GM10266 (cell line): ENCODE results near the gene SPOP.
A peak's percentile ranks its signal among the peaks of the same experiment; 100 is the strongest.

Experiments used
- DNase-seq: peaks from one replicate; pipeline ENCODE4 v3.0.0; 2012; ENCODE audit errors: extremely low spot score
- TF ChIP-seq, protein P1 (sequence below): IDR thresholded peaks from 2 replicates; pipeline ENCODE4 v1.5.1; 2012; ENCODE audit warnings: mild to moderate bottlenecking, low read depth; ENCODE audit not compliant: control insufficient read depth, insufficient read depth; ENCODE audit errors: missing control alignments

The SPOP gene

DNA sequence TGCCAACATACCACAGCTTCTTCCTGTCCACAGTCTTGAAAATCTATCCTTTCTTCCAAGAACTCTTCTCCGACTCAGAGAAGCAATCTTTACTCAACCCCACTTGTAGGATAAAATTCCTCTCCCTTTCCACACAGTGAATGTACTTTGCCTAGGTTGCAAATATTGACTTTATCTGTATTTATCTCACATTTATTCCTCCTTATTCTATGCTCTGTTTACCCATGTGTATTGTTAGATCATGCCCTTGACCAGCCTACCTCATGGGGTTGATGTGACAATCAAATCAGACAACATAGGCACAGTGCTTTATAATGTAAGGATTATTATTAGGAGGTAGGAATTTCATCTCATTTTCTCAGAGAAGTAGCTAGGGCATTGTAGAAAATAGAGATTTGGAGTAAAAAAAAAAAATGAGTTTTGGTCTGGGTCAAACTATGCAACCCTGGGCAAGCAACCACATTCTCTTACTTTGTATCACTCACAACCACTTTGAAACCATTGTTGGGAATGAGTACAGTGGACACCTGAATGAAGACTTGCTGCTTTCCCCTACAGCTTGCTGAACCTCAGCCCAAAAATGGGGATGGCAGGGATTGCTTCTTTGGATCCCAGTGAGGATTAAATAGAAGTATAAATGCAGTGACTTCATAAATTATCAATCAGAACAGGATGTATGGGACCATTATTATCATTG is 38.9 kb upstream of the SPOP start:
- TF ChIP-seq, protein P1, sequence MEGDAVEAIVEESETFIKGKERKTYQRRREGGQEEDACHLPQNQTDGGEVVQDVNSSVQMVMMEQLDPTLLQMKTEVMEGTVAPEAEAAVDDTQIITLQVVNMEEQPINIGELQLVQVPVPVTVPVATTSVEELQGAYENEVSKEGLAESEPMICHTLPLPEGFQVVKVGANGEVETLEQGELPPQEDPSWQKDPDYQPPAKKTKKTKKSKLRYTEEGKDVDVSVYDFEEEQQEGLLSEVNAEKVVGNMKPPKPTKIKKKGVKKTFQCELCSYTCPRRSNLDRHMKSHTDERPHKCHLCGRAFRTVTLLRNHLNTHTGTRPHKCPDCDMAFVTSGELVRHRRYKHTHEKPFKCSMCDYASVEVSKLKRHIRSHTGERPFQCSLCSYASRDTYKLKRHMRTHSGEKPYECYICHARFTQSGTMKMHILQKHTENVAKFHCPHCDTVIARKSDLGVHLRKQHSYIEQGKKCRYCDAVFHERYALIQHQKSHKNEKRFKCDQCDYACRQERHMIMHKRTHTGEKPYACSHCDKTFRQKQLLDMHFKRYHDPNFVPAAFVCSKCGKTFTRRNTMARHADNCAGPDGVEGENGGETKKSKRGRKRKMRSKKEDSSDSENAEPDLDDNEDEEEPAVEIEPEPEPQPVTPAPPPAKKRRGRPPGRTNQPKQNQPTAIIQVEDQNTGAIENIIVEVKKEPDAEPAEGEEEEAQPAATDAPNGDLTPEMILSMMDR, result no peak
- DNase-seq, result no peak

DNA sequence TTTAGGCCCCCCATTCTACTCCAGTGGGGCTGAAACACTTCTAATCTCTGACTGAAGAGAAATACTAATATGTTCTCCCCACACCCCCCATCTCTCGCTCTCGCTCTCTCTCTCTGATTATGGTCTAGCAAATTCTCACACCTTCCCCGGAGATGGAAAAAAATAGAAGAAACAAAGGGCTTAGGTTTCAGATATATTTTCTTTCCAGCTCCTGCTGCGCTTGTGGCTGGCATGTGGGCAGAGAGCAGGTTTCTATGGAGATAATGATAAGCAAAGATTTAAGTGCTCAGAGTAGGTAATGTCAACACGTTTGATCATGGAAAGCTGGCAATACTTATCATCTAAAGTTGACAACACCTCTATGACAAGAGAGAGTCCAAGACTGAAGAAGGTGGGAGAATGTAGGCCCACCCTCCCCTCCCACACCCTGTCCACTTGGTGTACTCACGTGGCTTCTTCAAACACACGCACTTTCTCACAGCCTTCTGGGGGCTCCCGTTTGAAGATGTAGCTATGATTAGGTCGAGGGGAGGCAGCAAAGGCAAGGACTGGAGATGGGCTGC is 37.9 kb upstream of the SPOP start:
- TF ChIP-seq, protein P1, result no peak
- DNase-seq, result no peak

DNA sequence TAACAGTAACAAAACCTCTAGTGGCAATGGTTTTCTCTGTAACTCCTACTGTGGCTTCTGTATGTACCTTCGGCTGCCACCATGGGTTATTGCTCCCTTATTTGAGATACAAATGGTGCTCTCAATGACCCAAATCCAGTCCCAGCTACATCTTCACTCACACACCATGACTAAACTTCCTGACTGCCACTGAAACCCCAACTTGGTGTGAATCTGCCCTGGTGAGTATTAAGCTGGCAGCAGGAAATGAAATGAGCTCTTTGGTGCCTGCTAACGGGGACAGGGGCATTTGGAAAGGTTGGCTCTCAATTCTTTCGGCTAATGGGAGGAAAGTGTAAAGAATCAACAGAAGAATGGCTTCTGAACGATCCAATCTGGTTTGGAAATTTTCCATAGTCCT is 37.3 kb upstream of the SPOP start:
- DNase-seq, result no peak
- TF ChIP-seq, protein P1, result no peak

DNA sequence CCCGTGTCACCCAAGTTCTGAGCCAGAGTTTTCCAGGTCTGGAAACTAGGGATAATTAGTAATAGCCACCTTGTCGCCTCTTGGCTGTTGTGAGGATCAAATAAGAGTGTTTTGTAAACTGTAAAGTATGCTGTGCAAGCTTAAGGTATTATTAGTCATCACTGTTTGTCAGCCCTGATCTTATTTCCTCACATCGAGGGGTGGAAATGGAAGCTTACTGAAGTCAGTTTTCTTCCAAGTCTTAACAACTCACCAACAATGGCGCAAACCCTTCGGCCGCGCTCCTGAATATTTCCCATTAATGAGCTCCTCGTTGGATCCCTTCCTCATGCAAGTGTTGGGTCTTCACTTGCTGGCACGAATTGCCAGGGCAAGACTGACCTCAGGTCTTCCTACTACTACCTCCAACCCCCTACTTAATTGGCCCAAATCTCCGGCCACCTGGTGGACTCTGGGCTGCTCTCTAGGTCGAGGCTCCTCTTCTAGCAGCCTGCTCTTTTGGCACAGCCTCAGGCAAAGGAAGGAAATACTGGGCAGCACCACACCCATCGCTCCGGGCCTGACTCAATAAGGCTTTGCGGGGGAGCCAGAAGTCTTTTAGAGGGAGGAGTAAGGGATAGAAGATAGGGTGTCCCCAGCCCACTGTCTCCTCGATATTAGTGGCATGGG is 30.8 kb upstream of the SPOP start:
- no peak for DNase-seq
- TF ChIP-seq, protein P1, result no peak

DNA sequence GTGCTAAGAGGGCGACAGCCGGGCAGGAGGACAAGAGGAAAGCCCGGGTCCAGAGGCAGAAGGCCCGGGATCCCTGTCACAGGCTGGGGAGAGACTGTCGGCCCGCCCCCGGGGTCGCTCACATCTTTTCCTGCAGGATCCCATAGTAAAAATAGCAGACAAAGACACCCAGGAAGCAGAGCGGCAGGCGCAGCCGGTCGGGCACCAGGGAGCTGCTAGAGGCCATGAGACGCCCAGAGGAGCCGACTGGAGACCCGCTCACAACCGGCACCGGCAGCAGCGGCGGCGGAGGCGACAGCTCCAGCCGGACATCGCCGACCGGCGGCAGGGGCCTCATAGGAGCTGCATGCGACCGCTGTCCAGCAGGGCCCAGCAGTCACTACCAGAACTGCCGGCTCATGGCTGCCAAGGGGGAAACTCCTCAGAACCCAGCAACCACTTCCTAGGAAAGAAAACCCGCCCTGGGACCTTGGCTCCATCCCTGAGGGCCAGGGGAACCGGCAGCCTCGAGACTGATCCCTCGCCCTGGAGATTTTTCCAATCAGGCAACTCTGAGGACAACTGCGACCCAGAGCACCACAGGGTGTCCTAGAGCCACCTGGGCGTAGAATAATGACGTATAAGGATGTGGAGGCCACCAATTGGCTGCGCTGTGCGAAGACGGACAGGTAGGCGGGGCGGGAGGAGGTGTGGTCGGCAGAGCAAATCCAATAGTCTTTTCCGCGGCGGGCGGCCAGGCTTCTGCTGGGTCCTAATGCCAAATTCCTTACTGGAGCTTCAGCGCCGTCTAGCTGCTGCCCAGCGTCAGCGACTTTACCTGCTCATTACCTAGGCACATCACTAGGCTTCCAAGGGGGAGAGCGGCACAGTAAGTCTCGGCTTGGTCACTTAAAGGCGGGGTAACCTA is 30.0 kb upstream of the SPOP start, which contains the start of gene SLC35B1:
SLC35B1 (minus strand) TSS at position 357 of the 907 bp plus-strand sequence; CDS start at position 226, 131 bp downstream.
- TF ChIP-seq, protein P1, result peak; percentile 98
- DNase-seq, result peak; percentile 95

DNA sequence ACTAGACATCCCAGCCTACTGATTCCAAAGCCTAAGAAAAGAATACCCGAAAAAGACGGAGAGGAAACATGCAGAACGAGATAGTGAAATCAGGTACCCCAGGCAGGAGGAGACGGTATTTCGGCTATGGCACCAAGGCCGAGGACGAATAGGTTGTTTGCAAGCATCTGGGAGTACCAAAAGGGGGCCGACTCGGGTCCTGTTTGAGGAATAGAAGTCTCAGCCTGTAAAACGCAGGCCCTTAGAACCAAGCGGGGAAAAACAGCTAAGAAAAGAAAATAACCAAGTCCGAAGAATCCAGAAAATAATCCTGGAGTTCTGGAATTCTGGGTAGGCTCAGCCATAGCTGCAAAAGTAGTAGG is 29.3 kb upstream of the SPOP start:
- TF ChIP-seq, protein P1, result no peak
- DNase-seq, result no peak

DNA sequence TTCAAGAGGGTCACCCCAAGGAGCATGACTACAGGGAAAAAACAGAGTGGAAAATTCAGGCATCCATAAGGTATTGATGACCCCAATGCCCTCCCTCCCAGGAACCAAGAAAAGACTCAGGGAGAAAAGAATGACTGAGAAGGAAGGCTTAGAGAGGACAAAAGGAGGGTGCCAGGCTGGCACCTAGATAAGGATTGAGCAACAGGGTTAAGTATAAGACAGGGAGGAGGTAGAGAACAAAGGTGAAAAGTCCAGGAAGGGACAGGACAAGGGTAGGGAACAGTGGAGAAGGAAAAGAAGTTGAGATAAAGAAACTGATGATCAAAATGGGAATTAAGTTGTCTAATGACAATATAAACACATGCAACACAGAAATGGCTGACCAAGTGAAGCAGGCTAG is 27.4 kb upstream of the SPOP start:
- TF ChIP-seq, protein P1, result no peak
- no peak for DNase-seq
